Activated CD8-positive, alpha-beta memory T cell treated with anti-CD3 and anti-CD28 coated beads, Interleukin-2, amount 50 U/mL, for 24 hours (primary cell): ENCODE results near the gene DLL3.

Experiments used
- DNase-seq: peaks from one replicate; pipeline ENCODE4 v3.0.0-alpha.2; 2020; ENCODE audit errors: extremely low read depth

Gene DLL3

DNA sequence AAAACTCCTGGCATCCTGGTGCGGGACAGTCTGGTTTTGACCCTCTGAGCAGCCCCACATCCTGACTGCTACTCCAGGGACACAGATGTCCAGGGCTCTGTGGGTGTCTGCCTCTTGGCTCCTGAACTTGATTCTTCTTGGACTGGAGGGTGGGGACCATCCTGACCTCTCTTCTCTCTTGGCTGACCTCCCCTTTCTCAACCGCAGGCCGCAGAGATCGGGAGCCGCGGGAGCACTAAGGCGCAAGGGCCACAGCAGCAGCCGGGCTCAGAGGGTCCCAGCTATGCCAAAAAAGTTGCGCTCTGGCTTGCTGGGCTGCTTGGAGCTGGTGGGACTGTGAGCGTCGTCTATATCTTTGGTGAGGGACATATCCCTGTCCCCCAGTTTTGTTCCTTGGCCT lies 17.1 kb upstream of the DLL3 start:
- no peak for DNase-seq

DNA sequence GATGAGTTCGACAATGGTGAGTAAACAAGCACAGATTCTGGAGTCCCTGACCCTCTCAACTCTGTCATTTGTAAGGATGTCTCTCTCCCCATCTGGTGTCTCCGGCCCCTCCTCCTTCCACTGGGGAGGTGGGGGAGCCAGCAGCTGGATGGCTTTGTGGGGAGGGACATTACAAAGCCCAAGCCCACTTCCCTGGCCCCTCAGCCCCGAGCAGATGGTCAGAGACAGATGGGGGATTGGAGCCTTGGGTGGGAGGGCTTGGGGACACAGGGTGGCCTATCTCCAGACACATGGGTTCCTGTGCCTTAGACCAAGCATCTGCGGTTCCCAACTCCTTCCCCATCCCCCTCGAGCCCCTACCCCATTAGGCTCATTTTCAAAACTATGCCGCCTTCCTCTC lies 15.6 kb upstream of the DLL3 start:
- DNase-seq, result no peak

DNA sequence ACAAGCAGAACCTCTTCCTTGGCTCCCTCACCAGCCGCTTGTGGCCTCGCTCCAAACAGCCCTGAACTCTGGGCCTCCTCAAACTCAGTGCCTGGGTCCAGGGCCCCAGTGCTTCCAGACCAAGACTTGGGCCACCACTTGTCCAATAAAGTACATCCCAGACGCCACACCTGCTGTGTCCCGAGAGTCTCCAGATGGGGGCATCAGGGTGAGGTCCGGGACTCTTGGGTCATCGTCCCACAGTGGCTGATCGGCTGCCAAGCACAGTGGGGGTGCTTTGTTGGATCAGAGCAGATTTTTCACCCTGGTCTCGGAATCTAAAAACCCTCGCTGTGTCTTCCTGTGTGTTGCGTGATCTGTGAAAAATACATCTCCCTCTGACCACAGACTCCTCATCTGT lies 9.0 kb upstream of the DLL3 start:
- DNase-seq, result no peak

DNA sequence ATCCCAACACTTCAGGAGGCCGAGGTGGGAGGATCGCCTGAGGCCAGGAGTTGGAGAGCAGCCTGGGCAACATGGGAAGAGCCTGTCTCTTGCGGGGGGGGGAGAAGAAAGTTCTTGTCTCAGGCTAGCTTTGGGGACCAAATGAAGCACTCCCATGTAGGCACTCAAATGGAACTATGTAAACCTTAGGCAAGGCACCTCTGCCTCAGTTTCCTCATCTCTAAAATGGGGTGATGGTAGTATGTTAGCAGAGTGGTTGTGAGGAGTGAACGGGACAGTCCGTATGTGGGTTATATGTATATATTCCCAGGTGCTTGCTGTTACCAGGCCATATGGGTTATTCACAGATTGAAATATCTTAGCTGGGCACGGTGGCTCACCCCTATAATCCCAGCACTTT lies 6.5 kb upstream of the DLL3 start:
- DNase-seq, result no peak

DNA sequence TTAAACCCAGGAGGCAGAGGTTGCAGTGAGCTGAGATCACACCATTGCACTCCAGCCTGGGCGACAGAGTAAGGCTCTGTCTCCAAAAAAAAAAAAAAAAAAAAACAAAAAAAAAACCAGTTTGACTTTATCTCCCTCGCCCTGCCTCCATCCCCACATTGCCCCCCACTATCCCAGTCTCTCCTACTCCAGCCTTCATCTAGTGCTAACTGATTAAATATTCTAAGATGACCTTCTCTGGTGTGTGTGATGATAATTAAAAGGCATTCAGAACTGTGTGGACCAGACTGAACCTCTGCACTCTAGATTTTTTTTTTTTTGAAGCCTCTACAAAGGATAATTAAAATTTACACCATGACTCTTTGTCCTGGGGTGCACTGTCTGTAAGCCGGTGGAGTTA lies 6.0 kb upstream of the DLL3 start:
- DNase-seq, result no peak

DNA sequence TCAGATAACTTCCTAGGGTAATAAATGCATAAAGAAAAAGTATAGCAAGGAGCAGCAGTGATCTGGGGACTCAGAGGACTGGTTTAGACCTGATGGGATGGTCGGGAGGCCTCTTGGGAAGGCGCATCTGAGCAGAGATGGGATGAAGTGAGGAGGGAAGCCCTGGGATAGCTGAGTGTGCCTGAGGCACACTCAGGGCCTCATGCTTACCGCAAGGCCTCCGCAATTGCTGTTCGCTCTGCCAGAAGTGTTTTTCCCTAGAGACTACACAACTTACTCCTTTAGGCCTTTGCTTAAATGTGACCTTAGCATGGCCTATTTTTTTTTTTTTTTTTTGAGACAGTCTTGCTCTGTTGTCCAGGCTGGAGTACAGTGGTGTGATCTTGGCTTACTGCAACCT lies 4.1 kb upstream of the DLL3 start:
- no peak for DNase-seq

DNA sequence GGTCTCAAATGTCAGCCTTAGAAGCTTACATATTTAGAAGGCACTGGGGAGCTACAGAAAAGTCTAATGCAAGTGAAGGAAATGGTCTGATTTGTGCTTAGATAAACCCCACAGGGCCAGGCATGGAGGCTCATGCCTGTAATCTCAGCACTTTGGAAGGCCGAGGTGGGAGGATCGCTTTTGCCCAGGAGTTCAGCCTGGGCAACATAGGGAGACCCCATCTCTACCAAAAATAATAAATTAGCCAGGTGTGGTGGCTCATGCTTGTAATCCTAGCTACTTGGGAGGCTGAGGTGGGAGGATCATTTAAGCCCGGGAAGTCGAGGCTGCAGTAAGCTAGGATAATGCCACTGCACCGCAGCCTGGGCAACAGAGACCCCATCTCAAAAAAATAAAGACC lies 2.7 kb upstream of the DLL3 start:
- DNase-seq, result no peak

DNA sequence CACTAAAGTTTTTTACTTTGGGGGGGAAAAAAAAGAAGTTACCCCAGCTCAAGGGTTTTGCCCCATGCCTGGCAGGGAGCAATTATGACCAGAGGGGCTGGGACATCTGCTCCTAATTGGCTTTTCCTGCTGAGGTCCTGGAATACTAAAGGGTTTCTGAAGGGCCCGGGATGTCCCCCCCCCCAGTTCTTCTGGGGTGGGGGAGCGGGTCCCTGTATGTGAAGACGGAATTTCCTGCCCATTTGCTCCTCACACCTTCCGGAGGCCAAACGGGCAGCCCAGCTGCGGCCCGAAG lies 1.1 kb upstream of the DLL3 start:
- no peak for DNase-seq

DNA sequence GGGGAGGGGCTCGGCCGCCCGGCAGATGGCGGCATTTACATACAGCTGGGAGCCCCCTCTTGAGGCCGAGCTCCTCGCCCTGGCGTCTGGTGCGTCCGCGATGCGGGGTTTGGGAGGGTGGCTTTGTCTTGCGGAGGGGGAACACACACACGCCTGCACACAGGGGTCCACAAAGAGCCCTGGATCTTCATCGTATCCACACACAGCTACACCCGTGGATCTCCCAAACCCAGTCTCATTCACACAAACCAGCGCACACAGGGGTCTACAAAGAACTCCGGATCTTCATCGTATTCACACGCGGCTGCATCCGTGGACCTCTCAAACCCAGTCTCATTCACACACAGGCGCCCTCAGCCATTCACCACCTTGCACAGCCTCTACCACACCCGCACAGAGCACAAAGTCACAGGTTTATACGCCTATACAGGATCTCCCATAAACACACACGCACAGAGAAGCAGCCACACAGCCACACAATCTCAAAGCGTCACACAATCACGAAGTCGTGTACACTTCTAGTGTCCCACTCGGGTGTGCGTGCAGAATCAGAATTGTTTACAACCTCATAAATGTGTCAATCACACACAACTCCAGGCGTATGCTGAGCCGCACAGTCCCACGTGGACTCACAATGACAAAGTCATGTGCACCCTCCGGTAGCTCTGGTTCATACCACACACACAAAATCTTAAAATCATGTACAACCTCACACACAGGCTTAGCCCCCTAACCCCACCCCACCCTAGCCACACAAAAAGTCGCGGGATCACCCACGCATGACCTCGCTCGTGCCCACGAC lies 550 bp upstream of the DLL3 start:
- no peak for DNase-seq

DNA sequence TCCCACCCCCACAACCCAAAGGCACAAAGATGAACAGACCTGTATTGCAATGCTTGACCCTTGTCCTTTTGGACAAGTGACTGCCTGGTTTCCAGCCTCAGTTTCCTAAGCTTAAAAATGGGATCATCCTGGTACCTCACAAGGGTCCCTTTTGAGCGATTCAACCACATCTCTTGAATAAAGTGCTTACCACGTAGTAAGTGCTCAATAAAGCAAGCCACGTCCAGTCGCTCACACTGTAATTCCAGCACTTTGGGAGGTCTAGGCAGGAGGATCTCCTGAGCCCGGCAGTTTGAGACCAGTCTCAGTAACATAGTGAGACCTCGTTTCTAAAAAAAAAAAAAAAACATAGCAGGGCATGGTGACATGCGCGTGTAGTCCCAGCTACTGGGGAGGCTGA lies 1.2 kb downstream of the DLL3 start:
- DNase-seq, result no peak

DNA sequence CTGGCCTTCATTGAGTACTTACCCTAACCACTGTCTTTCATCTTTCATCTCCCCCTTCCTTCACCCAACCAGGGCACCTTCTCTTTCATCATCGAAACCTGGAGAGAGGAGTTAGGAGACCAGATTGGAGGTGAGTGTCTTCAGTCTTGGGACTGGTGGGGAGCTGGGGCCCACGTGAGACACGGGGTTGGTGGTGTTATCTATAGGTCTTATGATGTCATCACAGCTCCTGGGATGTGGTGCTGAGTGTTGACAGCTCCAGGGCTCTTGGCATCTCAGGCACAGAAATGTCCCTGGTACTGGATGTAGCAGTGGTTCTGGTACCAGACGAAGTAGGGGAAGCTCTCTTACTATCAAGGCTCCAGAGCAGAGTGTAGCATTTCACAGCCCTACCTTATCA lies 1.8 kb downstream of the DLL3 start:
- no peak for DNase-seq

DNA sequence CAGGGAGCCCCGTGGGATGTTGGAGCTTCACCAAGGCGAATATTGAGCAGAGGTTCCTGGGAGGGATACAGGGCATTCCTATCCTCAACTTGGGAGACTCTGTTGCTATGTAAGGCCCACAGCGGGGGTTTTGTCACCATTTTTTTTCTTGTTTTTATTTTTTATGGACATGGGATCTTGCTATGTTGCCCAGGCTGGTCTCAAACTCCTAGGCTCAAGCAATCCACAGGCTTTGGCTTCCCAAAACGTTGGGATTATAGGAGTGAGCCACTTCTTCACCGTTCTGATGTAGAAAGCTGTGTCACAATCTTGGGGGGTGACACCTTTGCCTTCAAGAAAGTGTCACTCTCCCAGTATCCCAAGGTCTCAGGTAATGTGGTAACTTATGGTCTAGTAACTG lies 2.6 kb downstream of the DLL3 start:
- DNase-seq, result no peak

DNA sequence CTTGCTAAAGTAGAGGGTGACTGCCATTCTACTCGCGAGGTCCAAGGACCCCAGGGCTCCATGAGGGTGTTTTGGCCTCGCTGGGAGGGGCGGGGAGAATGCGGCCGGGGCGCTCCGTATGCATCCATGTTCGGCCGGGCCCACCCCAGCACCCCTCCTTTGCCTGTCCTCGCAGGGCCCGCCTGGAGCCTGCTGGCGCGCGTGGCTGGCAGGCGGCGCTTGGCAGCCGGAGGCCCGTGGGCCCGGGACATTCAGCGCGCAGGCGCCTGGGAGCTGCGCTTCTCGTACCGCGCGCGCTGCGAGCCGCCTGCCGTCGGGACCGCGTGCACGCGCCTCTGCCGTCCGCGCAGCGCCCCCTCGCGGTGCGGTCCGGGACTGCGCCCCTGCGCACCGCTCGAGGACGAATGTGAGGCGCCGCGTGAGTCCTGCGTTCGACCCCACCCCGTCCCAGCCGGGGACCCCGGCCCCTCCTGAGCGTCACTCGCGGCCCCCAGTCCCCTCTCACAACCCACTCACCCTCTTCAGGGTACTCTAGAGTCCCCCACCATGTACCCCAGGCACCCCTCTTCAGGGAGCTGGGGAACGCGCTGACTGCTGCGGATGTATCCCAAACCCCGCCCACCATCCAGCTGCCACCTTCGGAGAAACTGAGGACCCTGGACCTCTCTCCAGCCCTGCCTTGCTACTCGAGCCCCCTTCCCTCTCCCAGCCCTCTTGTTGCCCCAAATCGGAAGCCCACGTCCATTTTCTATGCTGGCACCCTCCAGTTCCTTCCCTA lies 4.1 kb downstream of the DLL3 start:
- DNase-seq, result peak; percentile 31

DNA sequence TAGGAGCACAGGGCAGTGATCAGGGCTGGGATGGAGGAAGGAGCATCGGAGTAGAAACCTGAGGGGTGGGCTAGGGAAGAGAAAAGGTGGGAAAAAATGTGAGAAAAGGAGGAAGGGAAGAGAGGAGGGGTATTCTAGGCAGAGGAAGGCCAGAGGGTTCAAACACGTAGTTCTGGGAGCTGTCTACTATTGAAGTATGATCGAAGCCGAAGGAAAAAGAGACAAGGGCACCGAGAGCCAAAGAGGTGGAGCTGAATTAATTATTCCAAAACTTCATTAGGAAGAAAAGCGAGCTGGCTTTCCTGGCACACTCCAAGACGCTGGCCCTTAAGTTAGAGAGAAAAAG lies 7.8 kb downstream of the DLL3 start:
- no peak for DNase-seq

DNA sequence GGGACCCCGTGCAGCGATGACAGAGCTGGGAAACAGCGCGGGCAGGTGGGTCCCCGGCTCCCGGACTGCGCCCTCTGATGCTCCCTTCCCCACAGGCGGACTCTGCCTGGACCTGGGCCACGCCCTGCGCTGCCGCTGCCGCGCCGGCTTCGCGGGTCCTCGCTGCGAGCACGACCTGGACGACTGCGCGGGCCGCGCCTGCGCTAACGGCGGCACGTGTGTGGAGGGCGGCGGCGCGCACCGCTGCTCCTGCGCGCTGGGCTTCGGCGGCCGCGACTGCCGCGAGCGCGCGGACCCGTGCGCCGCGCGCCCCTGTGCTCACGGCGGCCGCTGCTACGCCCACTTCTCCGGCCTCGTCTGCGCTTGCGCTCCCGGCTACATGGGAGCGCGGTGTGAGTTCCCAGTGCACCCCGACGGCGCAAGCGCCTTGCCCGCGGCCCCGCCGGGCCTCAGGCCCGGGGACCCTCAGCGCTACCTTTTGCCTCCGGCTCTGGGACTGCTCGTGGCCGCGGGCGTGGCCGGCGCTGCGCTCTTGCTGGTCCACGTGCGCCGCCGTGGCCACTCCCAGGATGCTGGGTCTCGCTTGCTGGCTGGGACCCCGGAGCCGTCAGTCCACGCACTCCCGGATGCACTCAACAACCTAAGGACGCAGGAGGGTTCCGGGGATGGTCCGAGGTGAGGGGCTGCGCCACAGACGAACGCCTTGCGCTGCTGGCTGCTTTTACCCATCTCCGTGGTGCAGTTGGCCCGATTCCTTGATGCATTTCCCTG lies 8.4 kb downstream of the DLL3 start:
- DNase-seq, result peak; percentile 24

DNA sequence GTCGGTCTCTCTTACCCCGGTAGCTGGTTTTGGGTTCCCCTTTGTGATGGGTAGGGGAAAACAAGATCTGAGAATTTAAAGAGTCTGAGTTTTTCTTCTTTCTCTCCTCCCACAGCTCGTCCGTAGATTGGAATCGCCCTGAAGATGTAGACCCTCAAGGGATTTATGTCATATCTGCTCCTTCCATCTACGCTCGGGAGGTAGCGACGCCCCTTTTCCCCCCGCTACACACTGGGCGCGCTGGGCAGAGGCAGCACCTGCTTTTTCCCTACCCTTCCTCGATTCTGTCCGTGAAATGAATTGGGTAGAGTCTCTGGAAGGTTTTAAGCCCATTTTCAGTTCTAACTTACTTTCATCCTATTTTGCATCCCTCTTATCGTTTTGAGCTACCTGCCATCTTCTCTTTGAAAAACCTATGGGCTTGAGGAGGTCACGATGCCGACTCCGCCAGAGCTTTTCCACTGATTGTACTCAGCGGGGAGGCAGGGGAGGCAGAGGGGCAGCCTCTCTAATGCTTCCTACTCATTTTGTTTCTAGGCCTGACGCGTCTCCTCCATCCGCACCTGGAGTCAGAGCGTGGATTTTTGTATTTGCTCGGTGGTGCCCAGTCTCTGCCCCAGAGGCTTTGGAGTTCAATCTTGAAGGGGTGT lies 9.1 kb downstream of the DLL3 start:
- no peak for DNase-seq

DNA sequence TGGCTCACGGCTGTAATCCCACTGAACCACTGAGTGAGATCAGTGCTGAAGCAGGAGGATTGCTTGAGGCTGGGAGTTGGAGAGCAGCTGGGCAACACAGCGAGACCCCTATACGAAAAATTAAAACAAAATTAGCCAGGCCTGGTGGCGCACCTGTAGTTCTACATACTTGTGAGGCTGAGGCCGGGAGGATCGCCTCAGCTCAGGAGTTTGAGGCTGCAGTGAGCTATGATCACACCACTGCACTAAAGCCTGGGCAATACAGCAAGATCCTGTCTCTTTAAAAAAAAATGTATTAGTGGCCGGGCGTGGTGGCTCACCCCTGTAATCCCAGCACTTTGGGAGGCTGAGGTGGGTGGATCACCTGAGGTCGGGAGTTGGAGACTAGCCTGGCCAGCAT lies 9.9 kb downstream of the DLL3 start:
- DNase-seq, result no peak

DNA sequence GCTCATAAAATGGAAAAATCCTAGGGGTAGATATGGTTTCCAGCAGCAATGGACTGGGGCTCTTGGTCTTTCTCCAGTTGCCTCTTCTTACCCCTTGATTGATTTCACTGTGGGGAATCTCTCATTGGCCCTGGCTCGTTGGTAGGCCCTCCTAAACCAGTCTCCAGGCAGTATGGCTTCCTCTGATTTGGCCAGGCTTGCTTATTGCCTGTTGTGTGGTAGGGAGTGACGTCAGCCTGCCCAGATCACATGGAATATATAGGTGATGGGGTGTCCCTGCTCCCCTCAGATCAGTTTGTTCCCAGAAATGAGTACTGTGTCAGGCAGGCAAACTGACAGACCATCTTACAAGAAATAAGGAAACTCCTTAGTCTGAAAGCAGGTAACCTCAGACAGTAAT lies 10.5 kb downstream of the DLL3 start:
- no peak for DNase-seq

DNA sequence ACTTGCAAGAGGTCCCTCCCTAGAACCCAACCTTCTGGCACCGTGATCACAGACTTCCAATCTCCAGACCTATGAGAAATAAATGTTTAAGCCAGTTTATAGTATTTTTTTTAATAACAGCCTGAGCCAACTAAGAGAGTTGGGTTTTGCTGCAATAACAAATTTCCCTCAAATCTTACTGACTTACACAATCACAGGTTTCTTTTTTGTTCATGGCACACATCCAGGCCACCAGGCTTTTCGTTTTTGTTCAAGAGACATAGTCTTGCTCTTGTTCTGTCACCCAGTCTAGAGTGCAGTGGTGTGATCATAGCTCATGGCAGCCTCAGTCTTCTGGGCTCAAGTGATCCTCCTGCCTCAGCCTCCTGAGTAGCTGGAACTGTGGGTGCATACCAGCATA lies 14.2 kb downstream of the DLL3 start:
- DNase-seq, result no peak

DNA sequence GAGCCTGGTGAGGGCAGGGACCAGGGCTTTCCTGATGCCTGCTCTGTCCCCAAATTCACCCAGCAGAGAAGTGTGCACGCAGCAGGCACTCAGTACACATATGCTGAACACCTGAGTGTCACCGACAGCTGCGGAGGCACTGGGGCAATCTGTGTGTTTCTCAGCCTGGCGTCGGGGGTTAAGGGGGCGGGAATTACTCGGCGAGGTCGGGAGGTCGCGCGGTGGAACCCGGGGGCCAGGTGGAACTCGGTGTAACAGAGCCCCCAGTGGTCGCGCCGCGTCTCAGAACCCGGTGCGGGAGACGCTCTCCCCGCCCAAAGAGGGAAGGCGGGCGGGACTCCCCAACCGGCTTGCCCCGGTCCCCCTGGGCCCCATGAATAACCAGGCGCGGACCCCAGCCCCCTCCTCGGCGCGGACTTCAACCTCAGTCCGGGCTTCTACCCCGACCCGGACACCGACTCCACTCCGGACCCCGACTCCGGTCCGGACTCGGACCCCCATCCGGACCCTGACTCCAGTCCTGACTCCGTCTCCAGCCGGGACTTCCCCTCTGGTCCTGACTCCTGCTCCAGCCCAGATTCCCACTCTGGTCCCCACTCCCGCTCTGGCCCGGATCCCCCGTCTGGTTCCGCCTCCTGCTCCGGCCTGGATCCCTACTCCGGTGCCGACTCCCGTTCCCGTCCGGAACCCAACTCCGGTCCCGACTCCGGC lies 16.2 kb downstream of the DLL3 start, which contains the start of gene SELENOV:
Gene SELENOV, plus strand, starts transcription at position 300 of the 711 bp plus-strand sequence. Its CDS starts 74 bp downstream, at position 374.
- DNase-seq, result no peak

DNA sequence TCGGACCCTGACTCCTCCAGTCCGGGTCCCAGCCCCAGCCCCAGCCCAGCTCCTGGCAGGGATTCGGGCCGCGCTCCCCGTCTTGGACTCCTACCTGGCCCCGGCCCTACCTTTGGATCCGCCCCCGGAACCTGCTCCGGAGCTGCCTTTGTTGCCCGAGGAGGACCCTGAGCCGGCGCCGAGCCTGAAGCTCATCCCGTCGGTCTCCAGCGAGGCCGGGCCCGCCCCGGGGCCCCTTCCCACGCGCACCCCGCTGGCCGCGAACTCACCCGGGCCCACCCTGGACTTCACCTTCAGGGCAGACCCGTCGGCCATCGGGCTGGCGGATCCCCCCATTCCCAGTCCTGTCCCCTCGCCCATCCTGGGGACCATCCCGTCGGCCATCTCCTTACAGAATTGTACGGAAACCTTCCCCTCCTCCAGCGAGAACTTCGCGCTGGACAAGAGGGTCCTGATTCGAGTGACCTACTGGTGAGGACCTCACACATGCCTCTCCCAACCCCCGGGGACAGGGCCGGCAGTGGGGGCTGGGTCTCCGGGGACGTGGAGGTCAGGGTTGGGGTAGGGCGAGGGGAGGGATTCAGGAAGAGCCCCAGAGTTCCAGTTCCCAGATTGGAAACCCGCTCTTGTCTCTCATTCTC lies 16.9 kb downstream of the DLL3 start:
- no peak for DNase-seq
